Skeletal muscle tissue (tissue), 4 donors: ENCODE results near the gene SLIT3. TPM values are rescaled to one million over a fixed set of nuclear protein-coding genes. Genes with fewer than 3 reads are reported as not detected.

Experiments used
- H3K27ac ChIP-seq: one replicate; pipeline ENCODE4 v1.7.0; 2013; ENCODE audit warnings: mild to moderate bottlenecking, low read depth, low read length, inconsistent platforms
- H3K27me3 ChIP-seq, 3 donors: one replicate each; pipeline ENCODE4 v1.7.0; 2013; ENCODE audit warnings: low read length in 3 of 3; ENCODE audit not compliant: control insufficient read depth in 3 of 3, insufficient read depth in 3 of 3
- H3K36me3 ChIP-seq, 3 donors: one replicate each; pipeline ENCODE4 v1.7.0; 2013; ENCODE audit warnings: low read length in 3 of 3; ENCODE audit not compliant: control insufficient read depth in 3 of 3, insufficient read depth in 3 of 3
- H3K4me1 ChIP-seq, 3 donors: one replicate each; pipeline ENCODE4 v1.7.0; 2013; ENCODE audit warnings: low read length in 3 of 3, mild to moderate bottlenecking in 3 of 3; ENCODE audit not compliant: control insufficient read depth in 3 of 3, insufficient read depth in 3 of 3
- H3K4me3 ChIP-seq, 3 donors: one replicate each; pipeline ENCODE4 v1.7.0; 2013; ENCODE audit warnings: low read length in 3 of 3
- H3K9ac ChIP-seq, 3 donors: one replicate each; pipeline ENCODE4 v1.7.0; 2013; ENCODE audit warnings: low read length in 3 of 3, mild to moderate bottlenecking in 3 of 3, moderate library complexity in 2 of 3, low read depth in 1 of 3
- H3K9me3 ChIP-seq, 3 donors: one replicate each; pipeline ENCODE4 v1.7.0; 2013; ENCODE audit warnings: low read length in 3 of 3; ENCODE audit not compliant: control insufficient read depth in 3 of 3
- total RNA-seq: library from RNA; depleted of rRNA; stranded (reverse); fragments of >200 nt; gene quantifications from one replicate; pipeline ENCODE4 v1.2.3, GENCODE V29; 2014
- donor health status: Osteomylitis.

The SLIT3 gene
- total RNA-seq, 1 donor from 2014 or later: 7.8 TPM

GRCh38 chr5:169088028-169088725 is 212.8 kb downstream of the SLIT3 start:
- no peak overlapping the region for H3K27ac ChIP-seq
- no peak overlapping the region for H3K4me3 ChIP-seq
- H3K4me1 ChIP-seq: no peaks in the 10 kb centered on the region
- no peak overlapping the region for H3K9ac ChIP-seq
- peaks cover 0 to 6% (median 2%) of the 10 kb centered on the region in 3 donors for H3K9me3 ChIP-seq
- H3K36me3 ChIP-seq: no peaks in the 10 kb centered on the region
- H3K27me3 ChIP-seq: peaks cover 0 to 3% (median 0%) of the 10 kb centered on the region in 3 donors

GRCh38 chr5:169085636-169086035 is 215.3 kb downstream of the SLIT3 start:
- no peak overlapping the region for H3K9ac ChIP-seq
- H3K27ac ChIP-seq: no peak overlapping the region
- H3K4me3 ChIP-seq: no peak overlapping the region
- no peaks in the 10 kb centered on the region for H3K36me3 ChIP-seq
- H3K27me3 ChIP-seq: peaks cover 0 to 3% (median 0%) of the 10 kb centered on the region in 3 donors
- no peaks in the 10 kb centered on the region for H3K4me1 ChIP-seq
- H3K9me3 ChIP-seq: peaks cover 0 to 2% (median 2%) of the 10 kb centered on the region in 3 donors

DNA sequence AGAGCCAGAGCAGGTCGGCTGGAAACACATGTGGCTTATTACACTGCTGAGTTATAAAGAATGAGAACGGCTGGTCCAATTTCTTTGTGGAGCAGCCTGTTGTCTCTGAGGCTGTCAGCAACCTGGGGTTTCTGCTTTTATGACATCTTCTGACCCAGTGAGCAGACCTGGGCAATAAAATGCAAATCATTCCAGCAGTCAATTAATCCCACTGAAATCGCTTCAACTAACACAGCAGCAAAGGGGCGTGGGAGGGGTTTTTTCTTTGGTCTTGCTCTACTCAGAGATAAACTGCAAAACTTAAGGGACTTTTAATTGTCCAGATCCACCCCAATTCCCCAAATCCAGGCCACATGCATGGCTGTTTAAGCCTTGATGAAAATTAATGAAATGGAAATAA is 215.7 kb downstream of the SLIT3 start:
- H3K4me1 ChIP-seq: no peaks in the 10 kb centered on the region
- H3K9me3 ChIP-seq: no peaks in the 10 kb centered on the region
- H3K27me3 ChIP-seq: peaks cover 0 to 3% (median 0%) of the 10 kb centered on the region in 3 donors
- H3K27ac ChIP-seq: no peak overlapping the region
- no peak overlapping the region for H3K9ac ChIP-seq
- H3K4me3 ChIP-seq: no peak overlapping the region
- no peaks in the 10 kb centered on the region for H3K36me3 ChIP-seq

DNA sequence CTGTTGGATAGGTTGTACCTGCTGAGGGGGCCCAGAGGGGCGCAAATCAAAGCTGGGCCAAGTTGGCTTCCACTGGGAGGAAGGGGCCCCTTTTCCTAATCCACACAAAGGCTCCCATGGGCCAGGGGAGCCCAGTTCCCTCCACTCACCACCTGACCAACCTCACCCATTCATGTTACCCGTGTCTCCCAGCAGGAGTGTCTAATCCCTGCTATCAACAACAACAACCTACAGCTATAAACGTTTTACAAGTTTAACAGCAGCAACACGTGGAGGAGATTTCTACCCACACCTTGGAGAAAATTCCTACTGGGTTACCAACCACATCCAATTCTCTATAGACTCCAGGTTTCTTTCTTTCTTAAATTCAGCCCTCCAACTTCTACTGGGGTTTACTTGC is 216.2 kb downstream of the SLIT3 start:
- no peak overlapping the region for H3K4me3 ChIP-seq
- H3K4me1 ChIP-seq: no peaks in the 10 kb centered on the region
- H3K9me3 ChIP-seq: no peaks in the 10 kb centered on the region
- no peaks in the 10 kb centered on the region for H3K27me3 ChIP-seq
- no peaks in the 10 kb centered on the region for H3K36me3 ChIP-seq
- H3K9ac ChIP-seq: no peak overlapping the region
- H3K27ac ChIP-seq: no peak overlapping the region

DNA sequence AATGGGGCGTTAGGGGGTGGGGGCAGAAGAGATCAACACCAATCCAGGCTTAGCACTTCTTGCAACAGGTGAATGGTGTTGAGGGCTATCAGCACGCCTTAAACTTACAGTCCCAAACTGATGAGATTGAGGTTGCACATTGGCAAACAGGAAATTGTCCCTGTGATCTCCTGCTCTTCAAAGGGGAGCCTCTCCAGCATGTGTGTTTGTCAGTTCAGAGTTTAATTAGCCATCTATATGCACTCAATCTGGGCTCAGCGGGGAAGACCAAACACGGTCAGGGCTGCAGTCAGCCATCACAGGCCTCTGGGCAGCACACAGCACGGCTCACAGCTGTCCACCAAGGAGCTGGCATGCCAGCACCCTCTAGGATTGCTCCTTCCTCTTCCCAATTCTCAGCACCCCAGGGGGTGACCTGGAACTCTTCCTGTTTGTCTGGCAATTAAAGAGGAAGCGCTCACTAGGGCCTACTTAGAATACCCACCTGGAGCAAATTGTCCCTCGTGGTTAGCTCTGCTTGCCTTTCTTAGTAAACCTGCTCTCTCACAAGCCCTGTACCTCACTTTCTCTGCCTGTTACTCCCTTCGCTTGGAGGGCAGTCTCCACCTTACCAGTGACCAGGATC is 217.4 kb downstream of the SLIT3 start:
- H3K36me3 ChIP-seq: no peaks in the 10 kb centered on the region
- H3K27me3 ChIP-seq: no peaks in the 10 kb centered on the region
- H3K4me1 ChIP-seq: no peaks in the 10 kb centered on the region
- H3K4me3 ChIP-seq: no peak overlapping the region
- no peak overlapping the region for H3K27ac ChIP-seq
- H3K9me3 ChIP-seq: no peaks in the 10 kb centered on the region
- no peak overlapping the region for H3K9ac ChIP-seq

DNA sequence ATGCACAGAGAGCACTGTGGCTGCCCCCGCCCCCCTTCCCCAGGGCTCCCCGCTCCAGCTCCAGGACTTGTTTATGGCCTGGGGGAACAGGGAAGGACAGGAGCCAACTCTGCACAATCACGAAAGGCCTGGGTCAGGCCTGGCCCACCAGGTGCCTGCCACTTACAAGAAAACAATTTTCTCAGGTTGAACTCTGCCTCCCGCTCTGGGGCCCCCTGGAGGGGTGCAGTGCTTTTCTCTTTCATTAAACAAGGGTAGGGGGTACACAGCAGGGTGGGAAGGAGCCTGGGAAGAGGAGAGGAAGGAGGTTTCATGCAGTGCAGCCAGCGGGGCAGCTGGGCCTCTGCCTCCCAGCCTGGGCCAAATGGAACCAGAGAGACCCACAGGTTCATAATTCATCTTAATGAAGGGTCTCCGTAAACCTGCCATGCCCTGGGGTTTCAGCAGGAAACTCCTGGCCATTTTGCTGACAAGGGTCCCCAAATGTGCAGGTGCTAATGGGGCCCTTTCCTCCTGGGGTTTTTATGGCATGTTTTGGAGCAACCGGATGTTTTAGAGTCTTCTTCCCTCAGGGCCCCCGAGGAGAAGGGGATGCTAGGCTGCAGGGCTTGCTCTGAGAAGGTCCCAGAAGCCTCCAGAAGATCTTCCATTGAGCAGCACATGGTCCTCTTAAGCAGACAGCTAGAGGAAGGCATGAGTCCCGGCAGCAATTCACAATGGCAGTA is 219.8 kb downstream of the SLIT3 start:
- H3K27ac ChIP-seq: no peak overlapping the region
- H3K4me1 ChIP-seq: no peaks in the 10 kb centered on the region
- no peak overlapping the region for H3K9ac ChIP-seq
- no peaks in the 10 kb centered on the region for H3K36me3 ChIP-seq
- H3K9me3 ChIP-seq: no peaks in the 10 kb centered on the region
- no peak overlapping the region for H3K4me3 ChIP-seq
- H3K27me3 ChIP-seq: peaks cover 0 to 4% (median 0%) of the 10 kb centered on the region in 3 donors

DNA sequence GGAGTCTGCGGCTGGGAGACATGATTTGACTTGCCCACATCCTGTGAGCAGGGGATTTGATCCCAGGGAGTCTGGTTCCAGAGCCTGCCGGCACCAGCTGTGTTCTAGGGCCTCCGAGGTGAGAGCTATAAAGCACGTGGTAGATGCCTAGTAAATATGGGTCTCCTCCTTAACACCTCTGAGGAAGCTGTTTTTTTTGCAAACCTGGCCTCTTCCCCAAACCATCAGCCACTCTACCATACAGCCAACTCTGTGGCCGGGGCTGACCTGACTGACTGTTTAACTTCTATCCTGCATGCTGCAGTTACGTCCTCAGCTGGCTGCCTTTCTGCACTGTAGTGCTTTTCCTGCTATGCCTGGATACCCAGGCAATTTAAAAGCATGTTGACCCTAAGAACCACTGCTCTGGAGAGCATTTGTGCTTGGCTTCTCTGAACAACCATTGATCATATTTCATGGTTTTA is 220.5 kb downstream of the SLIT3 start:
- peaks cover 0 to 4% (median 0%) of the 10 kb centered on the region in 3 donors for H3K27me3 ChIP-seq
- no peaks in the 10 kb centered on the region for H3K4me1 ChIP-seq
- no peak overlapping the region for H3K9ac ChIP-seq
- H3K4me3 ChIP-seq: no peak overlapping the region
- no peaks in the 10 kb centered on the region for H3K36me3 ChIP-seq
- no peak overlapping the region for H3K27ac ChIP-seq
- no peaks in the 10 kb centered on the region for H3K9me3 ChIP-seq

GRCh38 chr5:169079697-169080096 is 221.2 kb downstream of the SLIT3 start:
- Histone ChIP-seq H3K4me1 (no peaks in the 10 kb centered on the region), H3K27ac (no peak overlapping the region), H3K9me3 (no peaks in the 10 kb centered on the region), H3K4me3 (no peak overlapping the region), H3K36me3 (no peaks in the 10 kb centered on the region), H3K9ac (no peak overlapping the region), H3K27me3 (peaks cover 0 to 4% (median 0%) of the 10 kb centered on the region in 3 donors)

DNA sequence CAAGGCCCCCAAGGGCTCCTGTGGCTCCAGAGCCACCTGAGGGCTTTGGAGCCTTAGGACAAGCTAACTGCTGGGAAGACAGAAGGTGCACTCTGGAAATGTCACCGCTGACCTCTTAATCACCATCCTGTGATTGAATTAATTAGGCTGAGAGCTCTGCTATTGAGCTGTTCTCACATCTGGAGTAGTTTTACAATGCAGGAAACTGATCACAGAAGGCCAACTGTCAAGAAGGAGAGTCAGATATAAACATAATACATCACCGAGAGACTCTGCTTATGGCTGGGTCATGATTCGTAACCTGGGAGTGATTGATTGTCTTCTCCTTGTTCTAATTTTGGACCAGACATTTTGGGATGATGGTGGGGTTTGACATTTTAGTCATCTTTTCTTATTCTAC is 226.1 kb downstream of the SLIT3 start:
- no peaks in the 10 kb centered on the region for H3K36me3 ChIP-seq
- H3K4me1 ChIP-seq: peaks cover 0 to 2% (median 0%) of the 10 kb centered on the region in 3 donors
- no peak overlapping the region for H3K9ac ChIP-seq
- no peaks in the 10 kb centered on the region for H3K9me3 ChIP-seq
- no peak overlapping the region for H3K4me3 ChIP-seq
- H3K27ac ChIP-seq: no peak overlapping the region
- H3K27me3 ChIP-seq: peaks cover 0 to 4% (median 0%) of the 10 kb centered on the region in 3 donors

GRCh38 chr5:169072233-169072632 is 228.7 kb downstream of the SLIT3 start:
- no peak overlapping the region for H3K27ac ChIP-seq
- H3K4me1 ChIP-seq: peaks cover 0 to 2% (median 0%) of the 10 kb centered on the region in 3 donors
- no peak overlapping the region for H3K9ac ChIP-seq
- no peaks in the 10 kb centered on the region for H3K36me3 ChIP-seq
- no peak overlapping the region for H3K4me3 ChIP-seq
- H3K9me3 ChIP-seq: no peaks in the 10 kb centered on the region
- no peaks in the 10 kb centered on the region for H3K27me3 ChIP-seq
